Neural crest cell (in vitro differentiated cells): ENCODE data around the gene HMGN5. TPM values are rescaled to one million over a fixed set of nuclear protein-coding genes. Genes with fewer than 3 reads are reported as not detected.

Source experiments
- DNase-seq: peaks from one replicate; pipeline ENCODE4 v3.0.0; 2021; ENCODE audit warnings: low read depth, mixed read lengths, low spot score
- H3K27ac Mint-ChIP-seq: one replicate; pipeline ENCODE4 v1.8.0; 2021; ENCODE audit warnings: mild to moderate bottlenecking, mixed read lengths; ENCODE audit not compliant: unreplicated experiment
- H3K27me3 Mint-ChIP-seq: 2 replicates; pipeline ENCODE4 v1.8.0; 2021; ENCODE audit warnings: low read depth, mild to moderate bottlenecking, mixed read lengths
- H3K36me3 Mint-ChIP-seq: 2 replicates; pipeline ENCODE4 v1.8.0; 2021; ENCODE audit warnings: low read depth, mild to moderate bottlenecking, mixed read lengths
- H3K4me1 Mint-ChIP-seq: 2 replicates; pipeline ENCODE4 v1.8.0; 2021; ENCODE audit warnings: mixed read lengths
- H3K4me3 Mint-ChIP-seq: one replicate; pipeline ENCODE4 v1.8.0; 2021; ENCODE audit warnings: mild to moderate bottlenecking, mixed read lengths
- H3K9me3 Mint-ChIP-seq: 2 replicates; pipeline ENCODE4 v1.8.0; 2021; ENCODE audit warnings: mixed read lengths
- total RNA-seq: library from RNA; stranded (reverse); gene quantifications from 2 replicates; pipeline ENCODE4 v1.2.1, GENCODE V29; 2021
- TF ChIP-seq, protein P1 (sequence below): fragments of 200-600 bp; sonication (generic); conservative IDR thresholded peaks from 2 replicates; pipeline ENCODE4 v1.5.0; 2021; ENCODE audit warnings: antibody characterized with exemption, mild to moderate bottlenecking

HMGN5 gene
- total RNA-seq, 1 donor from 2014 or later = 5.0 TPM

DNA sequence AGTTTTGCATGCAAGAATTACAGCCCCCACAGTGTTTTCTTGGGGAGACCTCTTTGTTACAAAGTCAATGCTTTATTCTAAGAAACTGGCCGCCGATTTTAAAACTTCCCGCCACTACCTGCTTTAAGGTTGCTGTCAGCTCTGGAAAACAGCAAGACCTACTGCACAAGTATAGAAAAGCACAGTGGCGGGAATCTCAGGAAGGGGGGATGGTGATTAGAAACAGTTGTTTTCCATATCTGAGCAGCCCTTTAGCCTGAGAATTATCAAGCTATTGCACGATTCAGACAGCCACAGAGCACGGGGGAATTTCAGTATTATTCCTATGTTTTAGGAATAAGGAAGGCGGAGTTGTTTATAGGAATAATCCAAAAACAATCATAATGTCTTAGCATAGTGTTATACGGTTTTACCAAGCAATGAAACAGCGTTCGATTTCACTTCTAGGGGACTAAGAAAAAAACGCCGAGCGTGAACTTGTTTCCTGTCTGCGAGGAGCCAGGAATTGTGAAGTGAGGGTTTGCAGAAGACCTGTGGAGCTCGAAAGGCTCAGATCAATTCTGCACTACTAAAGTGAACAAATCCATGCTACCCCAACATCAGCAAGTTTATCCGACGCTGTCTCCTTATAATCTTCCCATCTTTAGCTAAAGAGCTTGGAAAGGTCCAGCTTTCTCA lies 81.3 kb downstream of the HMGN5 start:
- Mint-ChIP-seq H3K36me3 (no peaks in the 10 kb centered on the region), H3K9me3 (no peaks in the 10 kb centered on the region), H3K4me3 (peak overlapping the region; percentile 94), H3K27ac (no peak overlapping the region), H3K27me3 (peaks cover 33% of the 10 kb centered on the region), H3K4me1 (peaks cover 5% of the 10 kb centered on the region)
- no peak for DNase-seq
- TF ChIP-seq, protein P1, sequence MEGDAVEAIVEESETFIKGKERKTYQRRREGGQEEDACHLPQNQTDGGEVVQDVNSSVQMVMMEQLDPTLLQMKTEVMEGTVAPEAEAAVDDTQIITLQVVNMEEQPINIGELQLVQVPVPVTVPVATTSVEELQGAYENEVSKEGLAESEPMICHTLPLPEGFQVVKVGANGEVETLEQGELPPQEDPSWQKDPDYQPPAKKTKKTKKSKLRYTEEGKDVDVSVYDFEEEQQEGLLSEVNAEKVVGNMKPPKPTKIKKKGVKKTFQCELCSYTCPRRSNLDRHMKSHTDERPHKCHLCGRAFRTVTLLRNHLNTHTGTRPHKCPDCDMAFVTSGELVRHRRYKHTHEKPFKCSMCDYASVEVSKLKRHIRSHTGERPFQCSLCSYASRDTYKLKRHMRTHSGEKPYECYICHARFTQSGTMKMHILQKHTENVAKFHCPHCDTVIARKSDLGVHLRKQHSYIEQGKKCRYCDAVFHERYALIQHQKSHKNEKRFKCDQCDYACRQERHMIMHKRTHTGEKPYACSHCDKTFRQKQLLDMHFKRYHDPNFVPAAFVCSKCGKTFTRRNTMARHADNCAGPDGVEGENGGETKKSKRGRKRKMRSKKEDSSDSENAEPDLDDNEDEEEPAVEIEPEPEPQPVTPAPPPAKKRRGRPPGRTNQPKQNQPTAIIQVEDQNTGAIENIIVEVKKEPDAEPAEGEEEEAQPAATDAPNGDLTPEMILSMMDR = no peak

DNA sequence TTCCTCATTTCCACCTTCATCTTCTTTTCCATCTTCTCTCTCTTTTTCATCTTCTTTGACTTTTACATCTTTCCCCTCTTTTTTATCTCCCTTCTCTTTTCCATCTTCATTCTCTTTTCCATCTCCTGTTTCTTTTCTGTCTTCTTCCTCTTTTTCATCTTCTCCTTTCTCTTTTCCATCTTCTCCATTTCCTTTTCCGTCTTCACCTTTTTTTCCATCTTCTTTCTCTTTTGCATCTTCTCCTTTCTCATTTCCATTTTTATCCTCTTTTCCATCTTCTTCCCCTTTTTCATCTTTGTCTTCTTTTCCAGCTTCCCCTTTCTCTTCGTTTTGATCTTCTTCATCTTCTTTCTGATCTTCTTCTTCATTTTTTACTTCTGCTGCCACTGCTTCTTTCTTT lies 87.0 kb downstream of the HMGN5 start:
- H3K36me3 Mint-ChIP-seq = peaks cover 3% of the 10 kb centered on the region
- no peaks in the 10 kb centered on the region for H3K9me3 Mint-ChIP-seq
- DNase-seq = no peak
- no peak overlapping the region for H3K4me3 Mint-ChIP-seq
- TF ChIP-seq, protein P1 = no peak
- no peak overlapping the region for H3K27ac Mint-ChIP-seq
- no peaks in the 10 kb centered on the region for H3K27me3 Mint-ChIP-seq
- peaks cover 3% of the 10 kb centered on the region for H3K4me1 Mint-ChIP-seq

DNA sequence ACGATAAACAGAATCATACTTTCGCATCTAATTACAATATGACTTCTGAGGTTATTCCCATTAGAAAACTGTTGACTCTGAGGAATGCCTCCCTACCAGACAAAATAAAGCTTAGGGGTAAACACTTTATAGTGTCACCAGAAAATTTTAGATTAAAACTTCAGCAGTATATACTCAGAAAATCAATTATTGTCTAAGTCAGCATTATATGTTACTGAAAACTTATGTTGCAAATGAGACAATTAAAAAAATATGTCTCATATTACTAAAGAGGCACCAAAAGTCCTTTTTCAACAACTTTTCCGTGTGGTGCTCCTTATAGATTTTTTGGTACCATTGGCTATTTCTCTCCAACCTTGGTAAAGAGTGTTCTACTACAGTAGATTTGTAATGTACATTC lies 91.4 kb downstream of the HMGN5 start:
- DNase-seq = no peak
- Mint-ChIP-seq H3K27me3 (no peaks in the 10 kb centered on the region), H3K4me3 (no peak overlapping the region), H3K36me3 (peaks cover 8% of the 10 kb centered on the region), H3K9me3 (peaks cover 12% of the 10 kb centered on the region), H3K4me1 (no peaks in the 10 kb centered on the region), H3K27ac (no peak overlapping the region)
- TF ChIP-seq, protein P1 = no peak

- no peak for DNase-seq
- Mint-ChIP-seq H3K4me1 (no peaks in the 10 kb centered on the region), H3K27me3 (no peaks in the 10 kb centered on the region), H3K4me3 (no peak overlapping the region), H3K27ac (no peak overlapping the region), H3K9me3 (peaks cover 14% of the 10 kb centered on the region), H3K36me3 (peaks cover under 1% of the 10 kb centered on the region)
- TF ChIP-seq, protein P1 = no peak
Measured at GRCh38 chrX:81082649-81083048, 119.1 kb downstream of the HMGN5 start.

Other genes with a start within 250 kb of the HMGN5 start
- 74.9 and 78.7 TPM in 2 replicates for gene SH3BGRL, start 189 bp upstream of the HMGN5 start, total RNA-seq